ENCODE data around the gene IGSF9.

The IGSF9 gene

GRCh38 chr1:159898527-159898926 is 46.9 kb downstream of the IGSF9 start:
- DNase-seq (ENCODE audit: low read depth), result no peak
- no peak overlapping the region for H3K4me3 ChIP-seq (replicated peaks; ENCODE audit: low read depth, low read length)

GRCh38 chr1:159897962-159898361 is 47.5 kb downstream of the IGSF9 start:
- no peak overlapping the region for H3K4me3 ChIP-seq (replicated peaks; ENCODE audit: low read depth, low read length)
- DNase-seq (ENCODE audit: low read depth), result no peak

More at GRCh38 chr1:159898527-159898926, 46.9 kb downstream of the IGSF9 start:
- TF ChIP-seq, protein P1, sequence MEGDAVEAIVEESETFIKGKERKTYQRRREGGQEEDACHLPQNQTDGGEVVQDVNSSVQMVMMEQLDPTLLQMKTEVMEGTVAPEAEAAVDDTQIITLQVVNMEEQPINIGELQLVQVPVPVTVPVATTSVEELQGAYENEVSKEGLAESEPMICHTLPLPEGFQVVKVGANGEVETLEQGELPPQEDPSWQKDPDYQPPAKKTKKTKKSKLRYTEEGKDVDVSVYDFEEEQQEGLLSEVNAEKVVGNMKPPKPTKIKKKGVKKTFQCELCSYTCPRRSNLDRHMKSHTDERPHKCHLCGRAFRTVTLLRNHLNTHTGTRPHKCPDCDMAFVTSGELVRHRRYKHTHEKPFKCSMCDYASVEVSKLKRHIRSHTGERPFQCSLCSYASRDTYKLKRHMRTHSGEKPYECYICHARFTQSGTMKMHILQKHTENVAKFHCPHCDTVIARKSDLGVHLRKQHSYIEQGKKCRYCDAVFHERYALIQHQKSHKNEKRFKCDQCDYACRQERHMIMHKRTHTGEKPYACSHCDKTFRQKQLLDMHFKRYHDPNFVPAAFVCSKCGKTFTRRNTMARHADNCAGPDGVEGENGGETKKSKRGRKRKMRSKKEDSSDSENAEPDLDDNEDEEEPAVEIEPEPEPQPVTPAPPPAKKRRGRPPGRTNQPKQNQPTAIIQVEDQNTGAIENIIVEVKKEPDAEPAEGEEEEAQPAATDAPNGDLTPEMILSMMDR (IDR thresholded peaks at IDR 0.05; ENCODE audit: low read length, missing control alignments), result no peak

DNA sequence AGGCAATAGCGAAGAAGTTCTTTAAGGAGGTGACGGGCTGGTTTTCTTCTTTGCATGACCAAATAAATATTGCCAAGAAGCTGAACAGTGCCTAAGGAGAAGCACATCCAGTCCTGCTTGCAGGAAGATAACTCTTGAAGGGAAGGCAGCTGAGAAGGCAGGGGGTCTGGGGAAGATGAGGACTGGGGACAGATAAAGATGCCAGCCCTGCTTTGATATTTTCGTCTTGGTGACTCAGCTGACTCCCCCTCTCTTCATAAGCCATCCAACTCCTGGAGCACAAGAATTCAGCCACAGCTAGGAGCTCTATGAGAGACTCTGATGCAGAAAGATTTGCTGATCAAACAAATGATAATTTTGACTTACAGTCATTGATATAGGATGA is 48.9 kb downstream of the IGSF9 start:
- no peak overlapping the region for H3K4me3 ChIP-seq (replicated peaks; ENCODE audit: low read depth, low read length)
- no peak for DNase-seq (ENCODE audit: low read depth)
- TF ChIP-seq, protein P1 (IDR thresholded peaks at IDR 0.05; ENCODE audit: low read length, missing control alignments), result no peak

More at GRCh38 chr1:159897962-159898361, 47.5 kb downstream of the IGSF9 start:
- TF ChIP-seq, protein P1 (IDR thresholded peaks at IDR 0.05; ENCODE audit: low read length, missing control alignments), result no peak

DNA sequence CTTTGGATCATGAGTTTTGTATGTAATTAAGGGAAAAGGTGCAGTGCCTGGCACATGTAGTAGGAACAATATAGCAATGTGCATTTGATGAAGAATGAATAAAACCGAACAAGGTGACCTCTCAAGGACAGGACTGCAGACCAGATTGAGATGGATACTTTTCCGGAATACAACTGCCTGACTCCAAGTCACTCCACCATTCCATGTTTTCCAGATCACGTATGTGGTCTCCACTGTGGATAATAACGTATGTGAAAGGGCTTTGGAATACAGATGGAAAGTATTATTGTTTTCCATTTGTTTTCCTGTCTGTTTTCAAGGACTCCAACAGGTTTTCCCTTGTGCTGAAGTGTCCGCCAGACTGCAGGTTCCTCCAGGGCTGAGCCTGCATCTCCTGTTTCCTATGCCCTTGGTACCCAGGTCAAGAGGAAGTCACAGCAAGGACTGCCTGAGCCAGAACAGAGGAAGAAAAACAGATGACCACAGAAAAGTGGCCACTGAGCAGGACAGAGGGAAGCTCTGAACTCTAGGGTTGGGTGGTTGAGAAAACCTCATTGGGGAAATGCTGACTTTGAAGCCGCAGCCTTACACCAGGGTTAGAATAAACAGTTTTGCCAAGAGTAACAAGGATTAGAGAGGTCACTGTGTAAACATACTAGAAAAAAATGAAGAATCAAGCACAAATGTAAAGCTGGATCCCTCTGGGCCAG is 49.4 kb downstream of the IGSF9 start:
- TF ChIP-seq, protein P1 (IDR thresholded peaks at IDR 0.05; ENCODE audit: low read length, missing control alignments), result no peak
- DNase-seq (ENCODE audit: low read depth), result no peak
- H3K4me3 ChIP-seq (replicated peaks; ENCODE audit: low read depth, low read length), result no peak overlapping the region

DNA sequence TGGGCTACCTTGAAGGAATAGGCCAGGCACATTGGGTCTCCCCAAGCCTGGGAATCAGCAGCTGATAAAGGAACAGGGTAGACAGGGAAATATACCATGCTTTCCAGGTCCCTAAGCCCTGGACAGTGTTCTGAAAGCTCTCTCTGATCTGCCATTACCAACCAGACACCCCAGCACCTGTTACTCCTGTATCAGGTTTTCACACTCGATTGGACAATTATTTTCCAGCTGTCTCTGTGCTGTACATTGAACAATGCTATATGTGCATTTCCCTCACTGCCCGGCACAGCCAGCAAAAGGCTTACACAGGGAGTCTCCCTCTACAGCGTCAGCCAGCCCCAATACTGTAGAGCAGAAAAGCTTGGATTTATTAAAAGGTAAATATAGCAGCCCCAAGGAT is 50.1 kb downstream of the IGSF9 start:
- TF ChIP-seq, protein P1 (IDR thresholded peaks at IDR 0.05; ENCODE audit: low read length, missing control alignments), result no peak

DNA sequence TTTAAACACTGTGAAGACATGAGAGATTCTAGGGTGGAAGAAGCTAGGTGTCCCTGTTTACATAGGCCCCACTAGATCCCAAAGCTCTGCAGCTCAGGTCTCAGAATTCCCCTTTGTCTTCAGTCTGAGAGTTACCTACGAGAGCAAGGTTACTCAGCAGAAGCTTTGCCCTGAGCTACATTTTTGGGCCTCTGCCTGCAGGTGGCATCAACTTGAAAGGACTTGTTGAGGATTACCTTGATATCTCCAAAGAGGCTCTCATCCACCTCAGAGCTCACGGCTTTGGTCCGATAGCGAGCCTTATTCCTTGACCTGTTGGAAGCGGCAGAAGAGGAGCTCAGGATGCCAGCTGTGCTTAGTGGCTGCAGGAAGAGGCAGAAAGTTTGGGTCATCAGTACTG is 52.5 kb downstream of the IGSF9 start:
- H3K4me3 ChIP-seq (replicated peaks; ENCODE audit: low read depth, low read length), result no peak overlapping the region
- no peak for DNase-seq (ENCODE audit: low read depth)
- TF ChIP-seq, protein P1 (IDR thresholded peaks at IDR 0.05; ENCODE audit: low read length, missing control alignments), result no peak

More for the DNA sequence above, 50.1 kb downstream of the IGSF9 start:
- no peak for DNase-seq (ENCODE audit: low read depth)
- H3K4me3 ChIP-seq (replicated peaks; ENCODE audit: low read depth, low read length), result no peak overlapping the region
